Choroid plexus epithelial cell (primary cell): Measurements from ENCODE around the gene SPAG7.

ENCODE experiments used
- DNase-seq: peaks from one replicate; pipeline ENCODE4 v3.0.0-alpha.2; 2010; ENCODE audit warnings: low read depth
- H3K4me3 ChIP-seq: 2 replicates; pipeline ENCODE4 v1.5.1; 2011; ENCODE audit warnings: low read depth, mild to moderate bottlenecking, control low read depth, low read length, moderate library complexity
- CTCF ChIP-seq: conservative IDR thresholded peaks from 2 replicates; pipeline ENCODE4 v1.5.1; 2011; ENCODE audit warnings: low read depth, mild to moderate bottlenecking, control low read depth, inconsistent platforms, low read length, moderate library complexity

The SPAG7 gene

GRCh38 chr17:4967539-4968485, at the start of gene SPAG7:
Gene SPAG7, minus strand, starts transcription at chr17:4967817. Its CDS starts 13 bp downstream, at chr17:4967804.
- TF ChIP-seq CTCF, result no peak
- DNase-seq, result peak; percentile 99
- peak within 1 kb of the TSS; percentile 92 for H3K4me3 ChIP-seq

- no peak for TF ChIP-seq CTCF
- H3K4me3 ChIP-seq, result no peak overlapping the region
Observed at GRCh38 chr17:5014357-5014756, 46.7 kb upstream of the SPAG7 start.

GRCh38 chr17:5011928-5012327, 44.3 kb upstream of the SPAG7 start:
- peak; percentile 79 for DNase-seq

More at GRCh38 chr17:5014357-5014756, 46.7 kb upstream of the SPAG7 start:
- DNase-seq, result no peak

GRCh38 chr17:5003214-5003867, 35.7 kb upstream of the SPAG7 start:
- no peak overlapping the region for H3K4me3 ChIP-seq
- DNase-seq, result no peak
- no peak for TF ChIP-seq CTCF

More at GRCh38 chr17:5011928-5012327, 44.3 kb upstream of the SPAG7 start:
- TF ChIP-seq CTCF, result no peak
- no peak overlapping the region for H3K4me3 ChIP-seq

- TF ChIP-seq CTCF, result no peak
- DNase-seq, result no peak
- no peak overlapping the region for H3K4me3 ChIP-seq
Observed at GRCh38 chr17:5002121-5002788, 34.6 kb upstream of the SPAG7 start.

GRCh38 chr17:5000237-5000639, 32.6 kb upstream of the SPAG7 start:
- DNase-seq, result no peak
- no peak for TF ChIP-seq CTCF
- no peak overlapping the region for H3K4me3 ChIP-seq
